ENCODE measurements around the gene CNN2. TPM values are rescaled to one million over a fixed set of nuclear protein-coding genes. Genes with fewer than 3 reads are reported as not detected.

The CNN2 gene
- total and polyA plus RNA-seq, 2 experiments from 2014 or later: 115 to 247 TPM

GRCh38 chr19:1007399-1008251, 18.8 kb upstream of the CNN2 start:
- Histone ChIP-seq H3K4me3 (no peak overlapping the region), H4K20me1 (ENCODE audit: insufficient read depth, poor library complexity, severe bottlenecking) (no peaks in the 10 kb centered on the region), H3K9me2 (replicated peaks; ENCODE audit: insufficient read depth) (no peaks in the 10 kb centered on the region), H3K36me3 (replicated peaks; ENCODE audit: insufficient read depth, low read depth) (no peaks in the 10 kb centered on the region), H3K9me3 (ENCODE audit: low read depth) (no peaks in the 10 kb centered on the region), H3K27me3 (no peaks in the 10 kb centered on the region), H2AFZ (no peak overlapping the region), H3K4me2 (no peak overlapping the region), H3K79me2 (no peaks in the 10 kb centered on the region), H3K27ac (no peak overlapping the region), H3K4me1 (ENCODE audit: insufficient read depth) (no peaks in the 10 kb centered on the region)
- 96% methylated on average over 41 of the region's 73 CpGs for WGBS (ENCODE audit: low lambda C conversion rate, missing lambda C conversion rate)
- no peak for DNase-seq (ENCODE audit: low spot score)
- no peak for TF ChIP-seq EZH2 (IDR thresholded peaks at IDR 0.05; ENCODE audit: borderline replicate concordance)
- no peak for TF ChIP-seq EZH2phosphoT487 (IDR thresholded peaks at IDR 0.05; ENCODE audit: low read depth, severe bottlenecking, unreplicated experiment)
- TF ChIP-seq CTCF (IDR thresholded peaks at IDR 0.05; ENCODE audit: poor library complexity): no peak

- no peaks in the 10 kb centered on the region for H3K9me3 ChIP-seq (ENCODE audit: low read depth)
- peaks cover 3% of the 10 kb centered on the region for H3K79me2 ChIP-seq
- no peak overlapping the region for H3K27ac ChIP-seq
- H3K4me3 ChIP-seq: no peak overlapping the region
- no peak overlapping the region for H2AFZ ChIP-seq
- H3K4me1 ChIP-seq (ENCODE audit: insufficient read depth): no peaks in the 10 kb centered on the region
- H3K4me2 ChIP-seq: no peak overlapping the region
- no peaks in the 10 kb centered on the region for H3K9me2 ChIP-seq (replicated peaks; ENCODE audit: insufficient read depth)
- no peak for DNase-seq (ENCODE audit: low spot score)
- TF ChIP-seq CTCF (IDR thresholded peaks at IDR 0.05; ENCODE audit: poor library complexity) (no peak), EZH2 (IDR thresholded peaks at IDR 0.05; ENCODE audit: borderline replicate concordance) (no peak), EZH2phosphoT487 (IDR thresholded peaks at IDR 0.05; ENCODE audit: low read depth, severe bottlenecking, unreplicated experiment) (no peak)
- H3K27me3 ChIP-seq: no peaks in the 10 kb centered on the region
- 98% methylated on average over 25 of the region's 45 CpGs for WGBS (ENCODE audit: low lambda C conversion rate, missing lambda C conversion rate)
- no peaks in the 10 kb centered on the region for H3K36me3 ChIP-seq (replicated peaks; ENCODE audit: insufficient read depth, low read depth)
- H4K20me1 ChIP-seq (ENCODE audit: insufficient read depth, poor library complexity, severe bottlenecking): no peaks in the 10 kb centered on the region
These were observed 18.0 kb upstream of the CNN2 start for GRCh38 chr19:1008268-1009040.

GRCh38 chr19:1009041-1009980, 17.1 kb upstream of the CNN2 start:
- no peak overlapping the region for H3K4me2 ChIP-seq
- H2AFZ ChIP-seq: no peak overlapping the region
- TF ChIP-seq EZH2 (IDR thresholded peaks at IDR 0.05; ENCODE audit: borderline replicate concordance): no peak
- TF ChIP-seq CTCF (IDR thresholded peaks at IDR 0.05; ENCODE audit: poor library complexity): no peak
- no peak for TF ChIP-seq EZH2phosphoT487 (IDR thresholded peaks at IDR 0.05; ENCODE audit: low read depth, severe bottlenecking, unreplicated experiment)
- no peaks in the 10 kb centered on the region for H3K36me3 ChIP-seq (replicated peaks; ENCODE audit: insufficient read depth, low read depth)
- peaks cover 10% of the 10 kb centered on the region for H3K79me2 ChIP-seq
- peaks cover 2% of the 10 kb centered on the region for H4K20me1 ChIP-seq (ENCODE audit: insufficient read depth, poor library complexity, severe bottlenecking)
- H3K4me3 ChIP-seq: no peak overlapping the region
- WGBS (ENCODE audit: low lambda C conversion rate, missing lambda C conversion rate): 86% methylated on average over 71 of the region's 92 CpGs
- H3K9me2 ChIP-seq (replicated peaks; ENCODE audit: insufficient read depth): no peaks in the 10 kb centered on the region
- DNase-seq (ENCODE audit: low spot score): no peak
- H3K27ac ChIP-seq: no peak overlapping the region
- no peaks in the 10 kb centered on the region for H3K4me1 ChIP-seq (ENCODE audit: insufficient read depth)
- no peaks in the 10 kb centered on the region for H3K27me3 ChIP-seq
- no peaks in the 10 kb centered on the region for H3K9me3 ChIP-seq (ENCODE audit: low read depth)
